ENCODE results near the gene RPL5.

- TF ChIP-seq CTCF (conservative IDR thresholded peaks at IDR 0.05; ENCODE audit: low read length) (no peak), EZH2phosphoT487 (IDR thresholded peaks at IDR 0.05; ENCODE audit: borderline replicate concordance, low read depth, low read length) (no peak)
Measured at GRCh38 chr1:92877792-92878191, 46.0 kb downstream of the RPL5 start.

Data from OCI-LY7 (cell line).